Stimulated activated CD4-positive, alpha-beta T cell treated with anti-CD3 and anti-CD28 coated beads, Interleukin-4, amount 100 ng/mL, for 4 hours (primary cell): ENCODE measurements around the gene EPRS1.
"Not testable (repeated sequence)": the region's sequence is repeated elsewhere in the genome, so short reads cannot be mapped to it uniquely, and the experiment has no call there.

Experiments used
- DNase-seq, 2 experiments: peaks; one replicate each; pipeline ENCODE4 v3.0.0-alpha.2; 2020

The EPRS1 gene

GRCh38 chr1:220046052-220046930 is at the start of gene EPRS1:
Gene EPRS1 (minus strand): TSS chr1:220046505. CDS start chr1:220046388, 117 bp downstream.
- DNase-seq, result peak; percentile 89 to 95

GRCh38 chr1:220094016-220094911 is 48.0 kb upstream of the EPRS1 start, which contains the start of gene IARS2:
Gene IARS2 (plus strand): TSS chr1:220094132. CDS start chr1:220094217, 85 bp downstream.
- peak; percentile 92 to 93 for DNase-seq

- DNase-seq, result no peak
Observed at GRCh38 chr1:220093361-220094015, 47.2 kb upstream of the EPRS1 start.

DNA sequence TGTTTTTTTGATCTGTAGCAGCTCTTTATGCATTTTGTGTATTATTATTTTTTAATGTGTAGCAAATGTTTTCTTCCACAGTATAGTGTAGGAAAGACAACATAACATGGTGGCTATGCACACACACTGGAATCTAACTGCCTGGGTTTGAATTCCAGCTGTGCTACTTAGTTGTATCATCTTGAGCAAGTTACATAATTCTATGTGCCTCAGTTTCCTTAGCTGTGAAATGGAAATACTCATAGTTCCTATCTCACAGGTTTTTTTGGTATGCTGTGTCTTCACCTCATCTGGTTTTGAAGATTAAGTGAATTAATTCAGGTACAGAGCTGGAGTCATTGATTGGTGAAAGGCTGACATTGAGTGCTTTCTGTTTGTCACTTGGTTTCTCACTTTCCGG is 46.4 kb upstream of the EPRS1 start:
- no peak for DNase-seq

GRCh38 chr1:220089650-220090556 is 43.6 kb upstream of the EPRS1 start, which contains the start of gene BPNT1:
Gene BPNT1 (minus strand): TSS chr1:220089788. CDS start chr1:220079846, 9,942 bp downstream.
- peak; percentile 96 for DNase-seq

- DNase-seq, result not testable (repeated sequence)
Observed at GRCh38 chr1:220086261-220086686, 40.0 kb upstream of the EPRS1 start.

DNA sequence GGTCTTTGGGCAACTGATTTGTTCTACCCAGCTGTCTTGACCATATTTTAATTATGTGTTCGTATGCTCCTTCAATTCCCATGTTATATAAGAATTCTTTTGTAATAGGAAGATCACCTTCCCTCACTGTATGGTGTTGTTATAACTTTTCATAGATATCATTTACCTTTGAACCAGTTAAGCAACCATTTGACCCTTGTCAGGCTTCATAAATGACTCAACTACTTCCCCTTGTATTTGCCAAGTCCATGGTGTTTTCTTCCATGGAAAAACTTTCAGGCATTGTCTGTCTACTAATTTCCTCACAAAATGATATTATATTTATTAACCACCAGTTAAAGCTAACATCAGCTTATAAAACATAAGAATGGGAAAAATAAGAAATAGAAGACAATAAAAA is 38.2 kb upstream of the EPRS1 start:
- no peak for DNase-seq

DNA sequence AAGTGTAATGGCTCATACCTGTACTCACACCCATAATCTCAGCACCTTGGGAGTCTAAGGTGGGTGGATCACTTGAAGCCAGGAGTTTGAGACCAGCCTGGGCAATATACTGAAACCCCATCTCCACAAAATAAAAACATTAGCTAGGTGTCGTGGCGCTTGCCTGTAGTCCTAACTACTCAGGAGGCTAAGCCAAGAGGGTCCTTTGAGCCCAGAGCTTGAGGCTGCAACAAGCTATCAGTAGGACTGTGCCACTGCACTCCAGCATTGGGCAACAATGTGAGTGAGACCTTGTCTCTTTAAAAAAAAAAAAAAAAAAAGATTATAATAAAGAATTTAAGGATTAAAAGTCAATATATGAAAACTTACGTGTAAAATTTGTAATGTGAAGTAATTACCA is 31.6 kb upstream of the EPRS1 start:
- DNase-seq, result no peak

DNA sequence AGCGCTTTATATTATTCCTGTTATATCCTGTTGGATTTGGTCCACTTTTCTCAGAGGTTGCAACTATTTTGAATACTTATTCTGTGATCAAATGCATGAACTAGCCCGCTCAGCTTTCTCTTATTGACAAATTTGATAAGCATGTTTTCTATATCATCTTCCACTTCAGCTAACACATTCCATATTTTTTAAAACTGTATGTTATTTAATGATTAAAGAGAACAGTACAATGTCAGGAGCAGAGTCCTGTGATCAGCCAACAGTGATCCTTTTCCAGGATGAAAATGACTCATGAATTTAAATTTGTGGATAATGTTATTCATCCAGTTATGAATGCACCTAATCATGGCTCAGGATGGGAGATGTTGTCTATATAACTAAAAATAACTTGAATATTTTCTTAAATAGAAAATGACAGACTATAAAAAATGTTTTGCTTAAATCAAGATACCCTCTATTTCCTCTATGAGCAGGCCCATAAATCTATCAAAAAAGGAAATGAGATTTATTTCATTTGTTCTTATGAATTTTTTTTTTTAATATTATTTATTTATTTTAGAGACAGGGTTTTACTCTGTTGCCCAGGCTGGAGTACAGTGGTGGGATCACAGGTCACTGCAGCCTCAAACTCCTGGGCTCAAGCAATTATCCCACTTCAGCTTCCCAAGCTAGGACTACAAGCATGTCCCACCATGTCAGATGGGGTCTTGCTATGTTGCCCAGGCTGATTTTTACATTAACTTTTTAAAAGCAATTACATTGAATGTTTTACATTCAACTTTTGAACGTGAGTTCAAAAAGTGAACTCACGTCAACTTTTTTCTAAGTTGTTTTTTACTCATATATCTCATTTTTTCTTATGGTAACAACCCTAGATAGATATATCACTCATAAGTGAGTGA is 30.8 kb upstream of the EPRS1 start:
- no peak for DNase-seq

GRCh38 chr1:220067269-220068204 is 21.2 kb upstream of the EPRS1 start:
- no peak for DNase-seq

- no peak for DNase-seq
Observed at GRCh38 chr1:220062629-220063028, 16.3 kb upstream of the EPRS1 start.

- no peak for DNase-seq
Observed at GRCh38 chr1:220060876-220061275, 14.6 kb upstream of the EPRS1 start.

DNA sequence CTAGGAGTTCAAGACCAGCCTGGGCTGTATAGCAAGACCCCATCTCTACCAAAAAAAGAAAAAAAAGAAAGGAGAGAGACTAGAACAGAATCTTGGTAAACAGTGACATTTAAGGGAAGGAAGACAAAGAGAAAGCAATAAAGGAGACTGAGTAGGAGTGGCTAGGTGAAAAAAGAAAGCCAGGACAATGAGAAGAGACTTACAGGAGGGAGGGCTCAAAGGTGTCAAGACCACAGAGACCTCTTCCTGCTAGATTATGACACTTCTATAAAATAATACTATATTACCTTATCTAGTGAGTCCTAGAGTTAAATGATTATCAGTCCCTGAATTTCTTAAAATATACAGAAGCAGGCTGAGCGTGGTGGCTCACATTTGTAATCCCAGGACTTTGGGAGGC is 10.1 kb upstream of the EPRS1 start:
- no peak for DNase-seq

- DNase-seq, result no peak
Observed at GRCh38 chr1:220045356-220046051, 801 bp downstream of the EPRS1 start.

DNA sequence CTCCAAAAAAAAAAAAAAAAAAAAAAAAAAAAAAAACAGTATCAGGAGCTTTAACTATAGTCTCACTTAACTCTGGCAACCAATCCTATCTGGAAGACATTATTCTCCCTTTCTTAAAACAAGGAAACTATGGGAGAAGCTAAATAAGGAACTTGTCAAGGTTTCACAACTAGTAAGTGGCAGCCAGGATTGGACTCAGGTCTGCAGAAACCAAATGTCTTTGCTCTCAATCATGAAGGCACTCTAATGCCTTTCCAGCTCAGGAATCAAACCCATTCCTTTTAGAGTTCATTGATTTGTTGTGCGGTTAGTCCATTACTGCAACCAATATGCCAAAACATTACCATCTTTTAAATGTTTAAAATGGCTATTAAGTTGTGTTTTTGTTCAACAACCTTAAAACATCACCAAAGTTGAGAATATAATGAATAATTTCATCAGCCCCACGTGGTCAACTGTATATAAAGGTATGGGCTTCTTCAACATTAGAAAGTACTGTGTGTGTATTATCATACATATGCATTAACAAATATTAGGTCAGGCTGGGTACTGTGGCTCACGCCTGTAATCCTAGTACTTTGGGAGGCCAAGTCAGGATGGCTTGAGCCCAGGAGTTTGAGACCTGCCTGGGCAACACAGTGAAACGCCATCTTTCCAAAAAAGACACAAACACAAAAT is 1.5 kb downstream of the EPRS1 start:
- DNase-seq, result no peak

GRCh38 chr1:220043646-220044045 is 2.7 kb downstream of the EPRS1 start:
- no peak for DNase-seq

GRCh38 chr1:220040028-220040596 is 6.2 kb downstream of the EPRS1 start:
- DNase-seq, result no peak

GRCh38 chr1:220038640-220039039 is 7.7 kb downstream of the EPRS1 start:
- no peak for DNase-seq
